HCT116 (cell line): ENCODE results near the gene THRAP3.

ENCODE experiments used
- CTCF ChIP-seq, 3 experiments: fragments of 200-600 bp in 1 of 3; sonication (generic) in 1 of 3; IDR thresholded peaks in 2 of 3; conservative IDR thresholded peaks in 1 of 3; 2 replicates each; pipeline ENCODE4 v1.5.1; 2012 to 2017; ENCODE audit warnings: low read depth in 2 of 3, low read length in 2 of 3, antibody characterized with exemption in 1 of 3, borderline replicate concordance in 1 of 3, control low read depth in 1 of 3, mild to moderate bottlenecking in 1 of 3, mixed read lengths in 1 of 3, mixed run types in 1 of 3, moderate library complexity in 1 of 3; ENCODE audit not compliant: insufficient read depth in 1 of 3
- JUND ChIP-seq: IDR thresholded peaks from 2 replicates; pipeline ENCODE4 v1.6.1; 2012
- YY1 ChIP-seq: IDR thresholded peaks from 2 replicates; pipeline ENCODE4 v1.6.1; 2011; ENCODE audit warnings: low read length, low read depth, moderate library complexity, mild to moderate bottlenecking; ENCODE audit not compliant: insufficient replicate concordance; ENCODE audit errors: extremely low read depth
- ZNF274 ChIP-seq: fragments of 200-500 bp; sonication (Bioruptor generic); IDR thresholded peaks from 2 replicates; pipeline ENCODE4 v1.6.1; 2014; ENCODE audit warnings: mild to moderate bottlenecking, low read depth, low read length, inconsistent platforms

- no peak for TF ChIP-seq YY1
- TF ChIP-seq JUND, result no peak
- no peak for TF ChIP-seq CTCF (IDR thresholded peaks at IDR 0.05 in 2 of 3, conservative IDR thresholded peaks at IDR 0.05 in 1 of 3; ENCODE audit: borderline replicate concordance in 1 of 3, insufficient read depth in 1 of 3, low read depth in 2 of 3, low read length in 2 of 3)
- TF ChIP-seq ZNF274, result no peak
Measured at GRCh38 chr1:36204347-36204909, 19.8 kb upstream of the THRAP3 start.
